Endodermal cell (in vitro differentiated cells): Measurements from ENCODE around the gene COMMD6. TPM values are rescaled to one million over a fixed set of nuclear protein-coding genes. Genes with fewer than 3 reads are reported as not detected.

ENCODE experiments used
- DNase-seq: peaks from one replicate; pipeline ENCODE4 v3.0.0-alpha.2; 2017
- H3K27ac ChIP-seq: 2 replicates; pipeline ENCODE4 v1.5.1; 2013; ENCODE audit warnings: mild to moderate bottlenecking, low read depth, low read length, moderate library complexity
- H3K27me3 ChIP-seq: 2 replicates; pipeline ENCODE4 v1.6.1; 2013; ENCODE audit warnings: mild to moderate bottlenecking, low read length, moderate library complexity; ENCODE audit not compliant: insufficient read depth, control insufficient read depth, poor library complexity, severe bottlenecking
- H3K36me3 ChIP-seq: 2 replicates; pipeline ENCODE4 v1.7.0; 2013; ENCODE audit warnings: mild to moderate bottlenecking, low read length, moderate library complexity; ENCODE audit not compliant: control insufficient read depth, insufficient read depth
- H3K4me1 ChIP-seq: one replicate; pipeline ENCODE4 v1.7.0; 2013; ENCODE audit warnings: low read length; ENCODE audit not compliant: control insufficient read depth, insufficient read depth
- H3K4me3 ChIP-seq: 2 replicates; pipeline ENCODE4 v1.5.1; 2013; ENCODE audit warnings: mild to moderate bottlenecking, low read length, moderate library complexity
- H3K9ac ChIP-seq: 2 replicates; pipeline ENCODE4 v1.6.1; 2013; ENCODE audit warnings: mild to moderate bottlenecking, low read length, moderate library complexity; ENCODE audit not compliant: poor library complexity, severe bottlenecking; ENCODE audit errors: extremely low read depth
- H3K9me3 ChIP-seq: 2 replicates; pipeline ENCODE4 v1.6.1; 2013; ENCODE audit warnings: mild to moderate bottlenecking, low read length, moderate library complexity; ENCODE audit not compliant: control insufficient read depth
- H3K27ac Mint-ChIP-seq: 2 replicates; pipeline ENCODE4 v1.8.0; 2020; ENCODE audit warnings: mixed read lengths
- H3K27me3 Mint-ChIP-seq: 2 replicates; pipeline ENCODE4 v1.8.0; 2021; ENCODE audit warnings: mild to moderate bottlenecking, mixed read lengths; ENCODE audit not compliant: insufficient read depth
- H3K36me3 Mint-ChIP-seq: 2 replicates; pipeline ENCODE4 v1.8.0; 2020; ENCODE audit warnings: low read depth, mixed read lengths
- H3K4me1 Mint-ChIP-seq: 2 replicates; pipeline ENCODE4 v1.8.0; 2020; ENCODE audit warnings: mixed read lengths
- H3K4me3 Mint-ChIP-seq: 2 replicates; pipeline ENCODE4 v1.8.0; 2020; ENCODE audit warnings: mild to moderate bottlenecking, moderate library complexity, mixed read lengths
- H3K9me3 Mint-ChIP-seq: 2 replicates; pipeline ENCODE4 v1.8.0; 2020; ENCODE audit warnings: mild to moderate bottlenecking, mixed read lengths
- WGBS, 2 experiments: methylation state at CpG; one replicate each; pipeline versions ENCODE4 v1.1.5 to v1.1.7; 2013; ENCODE audit warnings: missing lambda C conversion rate in 2 of 2, mixed read lengths in 1 of 2; ENCODE audit not compliant: insufficient coverage in 1 of 2, insufficient read length in 1 of 2; 5-methylcytosine and 5-hydroxymethylcytosine counted together
- total RNA-seq, 2 donors: library from RNA; stranded (reverse); fragmentation: NEBNext Ultra II Directional in 1 of 2; extraction: Animal tissue kit (Norgen Biotek cat#: 25700) in 1 of 2; gene quantifications; 2 replicates in 1 of 2; 3 replicates in 1 of 2; pipeline ENCODE4 v1.2.1, GENCODE V29; 2021
- TF ChIP-seq, protein P1 (sequence below): fragments of 200-600 bp; sonication (generic); conservative IDR thresholded peaks from 2 replicates; pipeline ENCODE4 v1.5.0; 2021; ENCODE audit warnings: antibody characterized with exemption, mild to moderate bottlenecking

The COMMD6 gene
- total RNA-seq, 2 donors from 2014 or later, result 119 to 128 TPM

DNA sequence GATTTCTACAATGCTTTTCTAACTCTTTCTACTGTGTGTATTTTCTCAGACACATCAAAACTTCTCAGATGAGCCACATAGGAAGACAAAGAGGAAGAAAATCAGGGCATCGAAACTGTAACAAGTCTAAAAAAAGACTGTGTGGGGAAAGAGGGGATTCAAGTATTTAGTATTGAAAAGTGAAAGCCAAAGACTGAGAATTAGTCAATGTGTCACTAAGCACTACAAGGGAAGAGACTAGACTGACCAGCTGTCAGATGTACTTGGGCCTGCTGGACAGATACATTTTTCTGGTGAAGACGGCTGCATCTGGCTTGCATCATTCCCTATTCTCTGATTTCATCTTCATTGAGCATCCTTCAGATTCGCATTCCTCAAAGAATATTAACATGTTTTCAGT, 25.4 kb downstream of the COMMD6 start:
- H3K4me1 ChIP-seq, result no peaks in the 10 kb centered on the region
- no peaks in the 10 kb centered on the region for H3K4me1 Mint-ChIP-seq
- 93 to 100% methylated on average over 1 to 2 of the region's 3 CpGs for WGBS, 2 experiments
- H3K36me3 Mint-ChIP-seq, result no peaks in the 10 kb centered on the region
- no peak overlapping the region for H3K9ac ChIP-seq
- no peaks in the 10 kb centered on the region for H3K9me3 Mint-ChIP-seq
- H3K36me3 ChIP-seq, result no peaks in the 10 kb centered on the region
- no peaks in the 10 kb centered on the region for H3K27me3 ChIP-seq
- no peak overlapping the region for H3K27ac ChIP-seq
- no peaks in the 10 kb centered on the region for H3K9me3 ChIP-seq
- H3K4me3 Mint-ChIP-seq, result no peak overlapping the region
- DNase-seq, result no peak
- TF ChIP-seq, protein P1, sequence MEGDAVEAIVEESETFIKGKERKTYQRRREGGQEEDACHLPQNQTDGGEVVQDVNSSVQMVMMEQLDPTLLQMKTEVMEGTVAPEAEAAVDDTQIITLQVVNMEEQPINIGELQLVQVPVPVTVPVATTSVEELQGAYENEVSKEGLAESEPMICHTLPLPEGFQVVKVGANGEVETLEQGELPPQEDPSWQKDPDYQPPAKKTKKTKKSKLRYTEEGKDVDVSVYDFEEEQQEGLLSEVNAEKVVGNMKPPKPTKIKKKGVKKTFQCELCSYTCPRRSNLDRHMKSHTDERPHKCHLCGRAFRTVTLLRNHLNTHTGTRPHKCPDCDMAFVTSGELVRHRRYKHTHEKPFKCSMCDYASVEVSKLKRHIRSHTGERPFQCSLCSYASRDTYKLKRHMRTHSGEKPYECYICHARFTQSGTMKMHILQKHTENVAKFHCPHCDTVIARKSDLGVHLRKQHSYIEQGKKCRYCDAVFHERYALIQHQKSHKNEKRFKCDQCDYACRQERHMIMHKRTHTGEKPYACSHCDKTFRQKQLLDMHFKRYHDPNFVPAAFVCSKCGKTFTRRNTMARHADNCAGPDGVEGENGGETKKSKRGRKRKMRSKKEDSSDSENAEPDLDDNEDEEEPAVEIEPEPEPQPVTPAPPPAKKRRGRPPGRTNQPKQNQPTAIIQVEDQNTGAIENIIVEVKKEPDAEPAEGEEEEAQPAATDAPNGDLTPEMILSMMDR, result no peak
- peaks cover 5% of the 10 kb centered on the region for H3K27me3 Mint-ChIP-seq
- no peak overlapping the region for H3K27ac Mint-ChIP-seq
- H3K4me3 ChIP-seq, result no peak overlapping the region

DNA sequence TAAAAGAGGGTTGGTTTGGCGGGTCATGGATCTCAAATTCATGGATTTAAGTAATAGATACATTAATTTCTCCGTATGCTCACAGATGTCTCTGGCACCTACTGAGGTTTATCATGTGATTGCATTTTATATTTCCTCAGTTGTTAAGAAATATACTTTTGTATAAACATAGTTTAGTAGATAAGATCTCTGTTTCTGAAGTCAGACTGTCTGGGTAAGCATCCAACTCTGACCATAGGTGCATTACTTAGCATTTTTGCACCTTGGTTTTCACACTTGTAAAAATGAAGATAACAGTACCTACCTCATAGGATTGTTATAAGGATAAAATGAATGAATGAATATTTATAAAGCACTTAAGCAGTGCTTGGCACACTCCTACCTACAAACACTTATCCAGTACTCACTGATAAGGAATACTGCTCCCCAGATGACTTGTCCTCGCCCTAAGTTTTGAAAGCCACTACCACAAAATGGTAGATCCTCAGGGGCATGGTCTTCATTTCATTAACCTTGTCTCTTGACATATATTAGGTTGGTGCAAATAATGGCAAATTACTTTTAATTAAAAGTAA, 26.5 kb downstream of the COMMD6 start:
- Mint-ChIP-seq H3K9me3 (no peaks in the 10 kb centered on the region), H3K36me3 (no peaks in the 10 kb centered on the region), H3K27me3 (peaks cover 5% of the 10 kb centered on the region), H3K27ac (no peak overlapping the region), H3K4me3 (no peak overlapping the region), H3K4me1 (no peaks in the 10 kb centered on the region)
- Histone ChIP-seq H3K27ac (no peak overlapping the region), H3K4me1 (no peaks in the 10 kb centered on the region), H3K9me3 (no peaks in the 10 kb centered on the region), H3K36me3 (no peaks in the 10 kb centered on the region), H3K27me3 (no peaks in the 10 kb centered on the region), H3K4me3 (no peak overlapping the region), H3K9ac (no peak overlapping the region)
- no peak for DNase-seq
- TF ChIP-seq, protein P1, result no peak
- 87 to 100% methylated on average over 1 to 3 of the region's 3 CpGs for WGBS, 2 experiments

DNA sequence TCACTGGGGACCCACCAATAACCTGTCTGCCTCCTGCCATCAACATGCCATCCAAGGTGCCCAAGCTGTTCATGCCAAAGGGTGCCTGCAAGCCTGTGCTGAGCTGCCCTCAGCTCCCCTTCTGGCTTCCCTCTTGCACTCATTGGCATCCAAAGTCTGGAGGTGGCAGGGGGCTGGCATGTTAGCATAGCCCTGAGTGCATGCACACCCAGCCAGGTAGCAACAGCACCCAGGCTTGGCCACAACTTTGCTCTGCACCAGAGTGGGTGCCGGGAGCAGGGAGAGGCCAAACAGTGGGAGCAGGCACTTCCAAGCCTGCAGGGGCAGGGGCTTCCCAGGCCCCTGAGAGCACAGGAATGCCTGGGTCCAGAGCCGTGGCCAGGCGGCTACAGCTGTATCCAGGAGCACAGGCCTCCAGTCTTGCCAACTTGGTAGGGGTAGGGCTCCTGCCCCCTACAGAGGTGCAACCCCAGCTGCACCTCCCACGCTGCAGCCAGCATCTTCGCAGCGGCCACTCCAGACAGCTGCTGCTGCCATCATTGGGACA, 29.6 kb downstream of the COMMD6 start:
- H3K9me3 ChIP-seq, result no peaks in the 10 kb centered on the region
- no peak overlapping the region for H3K4me3 Mint-ChIP-seq
- no peaks in the 10 kb centered on the region for H3K4me1 Mint-ChIP-seq
- no peaks in the 10 kb centered on the region for H3K36me3 Mint-ChIP-seq
- H3K27ac ChIP-seq, result no peak overlapping the region
- no peaks in the 10 kb centered on the region for H3K9me3 Mint-ChIP-seq
- no peak overlapping the region for H3K9ac ChIP-seq
- H3K36me3 ChIP-seq, result no peaks in the 10 kb centered on the region
- H3K4me1 ChIP-seq, result no peaks in the 10 kb centered on the region
- H3K27ac Mint-ChIP-seq, result no peak overlapping the region
- TF ChIP-seq, protein P1, result no peak
- no peak overlapping the region for H3K4me3 ChIP-seq
- H3K27me3 ChIP-seq, result no peaks in the 10 kb centered on the region
- DNase-seq, result no peak
- 90 to 100% methylated on average over 3 to 6 of the region's 6 CpGs for WGBS, 2 experiments
- H3K27me3 Mint-ChIP-seq, result no peaks in the 10 kb centered on the region
